Stimulated activated CD4-positive, alpha-beta T cell treated with anti-CD3 and anti-CD28 coated beads, Interleukin-4, amount 100 ng/mL, for 4 hours (primary cell): ENCODE measurements around the gene MXRA8.

Experiments
- DNase-seq, 2 experiments: peaks; one replicate each; pipeline ENCODE4 v3.0.0-alpha.2; 2020

MXRA8 gene

GRCh38 chr1:1348420-1349255 is 9.7 kb downstream of the MXRA8 start:
- no peak for DNase-seq

DNA sequence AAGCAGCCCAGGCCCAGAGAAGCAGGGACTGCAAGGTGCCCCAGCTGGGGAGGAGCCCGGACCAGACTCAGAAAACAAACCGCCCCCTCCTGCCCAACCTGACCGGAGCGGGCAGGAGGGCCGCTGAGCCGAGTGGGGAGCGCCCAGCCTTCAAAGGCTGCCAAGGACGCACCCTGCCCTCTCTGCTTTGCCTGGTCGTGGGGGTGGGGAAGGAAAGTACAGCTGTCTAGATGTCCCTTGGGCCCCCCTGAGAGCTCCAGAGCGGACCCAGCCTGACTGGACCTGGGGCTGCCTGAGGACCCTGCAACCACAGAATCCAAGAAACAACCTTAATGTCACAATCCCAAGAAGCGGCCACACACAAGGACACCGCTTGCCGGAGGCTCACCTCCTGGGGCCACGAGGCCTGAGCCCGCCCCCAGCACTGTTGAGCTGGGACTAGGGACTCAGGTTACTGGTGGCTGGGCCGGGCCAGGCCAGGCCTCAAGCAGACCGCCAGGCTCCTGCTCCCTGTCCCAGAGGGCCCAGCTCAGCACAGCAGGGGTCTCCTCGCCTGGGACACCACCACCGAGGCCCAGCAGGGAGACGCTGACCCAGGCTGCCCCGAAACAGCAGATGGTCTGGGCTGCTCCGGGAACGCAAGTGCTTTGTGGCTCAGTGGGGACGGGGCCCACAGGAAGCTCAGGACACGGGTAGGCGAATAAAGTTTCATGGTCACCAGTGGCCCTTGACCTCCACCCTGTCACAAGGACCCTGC is 10.5 kb downstream of the MXRA8 start:
- no peak for DNase-seq

- DNase-seq, result no peak
These were observed 11.2 kb downstream of the MXRA8 start for GRCh38 chr1:1347026-1347595.

GRCh38 chr1:1346501-1346890 is 11.9 kb downstream of the MXRA8 start:
- DNase-seq, result no peak

GRCh38 chr1:1345860-1346500 is 12.4 kb downstream of the MXRA8 start:
- no peak for DNase-seq

DNA sequence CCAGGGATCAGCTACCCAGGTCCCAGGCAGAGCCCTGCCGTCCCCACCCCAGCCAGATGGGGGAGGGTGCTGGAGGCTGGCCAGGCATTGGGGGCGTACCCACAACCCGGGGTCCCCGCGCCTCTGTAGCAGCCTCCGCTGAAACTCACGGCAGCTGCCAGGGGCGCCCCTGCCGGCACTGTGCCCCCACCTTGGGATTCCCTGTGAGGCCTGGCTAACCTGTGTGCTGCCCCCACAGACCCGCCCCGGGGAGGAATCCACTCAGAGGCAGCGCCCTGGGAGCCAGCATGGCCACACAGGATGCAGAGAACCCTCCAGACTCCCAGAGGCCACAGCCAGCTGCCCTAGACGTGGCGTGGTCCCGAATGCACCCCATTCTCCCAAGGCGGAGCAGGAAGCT is 13.0 kb downstream of the MXRA8 start:
- no peak for DNase-seq

GRCh38 chr1:1344655-1345361 is 13.5 kb downstream of the MXRA8 start:
- peak; percentile 46 to 72 for DNase-seq

- DNase-seq, result no peak
These were observed 14.4 kb downstream of the MXRA8 start for GRCh38 chr1:1343811-1344421.

DNA sequence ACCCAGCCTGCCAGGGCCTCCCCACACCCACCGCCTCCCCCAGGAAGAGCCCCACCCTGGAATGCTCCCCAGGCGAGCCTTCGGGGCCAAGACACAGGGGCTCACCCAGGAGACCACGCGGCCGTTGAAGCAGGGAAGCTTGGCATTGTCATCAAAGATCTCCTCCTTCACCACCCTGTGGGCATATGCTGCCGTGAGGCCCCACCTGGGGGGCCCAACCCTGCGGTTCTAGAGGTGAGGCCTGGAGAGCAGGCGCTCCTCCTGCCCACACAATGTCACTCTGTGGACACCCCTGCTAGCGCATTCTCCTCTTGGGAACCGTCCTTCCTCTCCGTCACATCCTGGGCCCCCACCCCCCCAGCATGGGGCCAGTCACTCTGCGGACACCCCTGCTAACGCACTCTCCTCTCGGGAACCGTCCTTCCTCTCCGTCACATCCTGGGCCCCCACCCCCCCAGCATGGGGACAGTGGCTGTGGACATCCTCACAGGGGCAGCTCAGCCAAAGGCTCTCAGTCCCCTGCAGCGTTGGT is 15.7 kb downstream of the MXRA8 start:
- no peak for DNase-seq

DNA sequence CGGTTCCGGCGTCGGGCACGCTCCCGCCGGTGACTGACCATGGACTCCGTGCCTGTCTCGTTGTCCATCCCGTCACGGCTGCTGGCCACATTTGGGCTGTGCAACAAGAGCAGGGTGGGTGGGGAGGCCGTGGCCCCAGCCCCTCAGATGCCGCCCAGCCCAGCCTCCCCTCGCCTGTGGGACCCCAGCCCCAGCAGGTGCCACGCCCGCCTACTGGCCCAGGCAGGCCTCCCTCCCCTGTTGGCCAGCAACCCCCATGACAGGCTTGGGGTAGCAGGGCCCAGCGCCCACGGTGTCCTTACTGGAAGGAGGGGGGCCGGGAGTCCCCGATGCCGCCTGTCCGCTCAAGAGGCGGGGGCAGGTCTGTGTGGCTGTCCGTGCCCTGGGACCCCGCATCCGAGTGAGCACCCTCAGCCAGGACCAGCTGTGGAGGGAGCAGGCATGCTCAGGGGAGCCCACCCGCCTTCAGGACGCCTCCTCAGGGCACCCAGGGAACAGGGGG is 16.2 kb downstream of the MXRA8 start:
- no peak for DNase-seq

GRCh38 chr1:1341549-1342021 is 16.8 kb downstream of the MXRA8 start:
- DNase-seq, result no peak

- DNase-seq, result no peak
These were observed 17.4 kb downstream of the MXRA8 start for GRCh38 chr1:1340791-1341548.

- DNase-seq, result no peak
These were observed 18.2 kb downstream of the MXRA8 start for GRCh38 chr1:1340185-1340584.

DNA sequence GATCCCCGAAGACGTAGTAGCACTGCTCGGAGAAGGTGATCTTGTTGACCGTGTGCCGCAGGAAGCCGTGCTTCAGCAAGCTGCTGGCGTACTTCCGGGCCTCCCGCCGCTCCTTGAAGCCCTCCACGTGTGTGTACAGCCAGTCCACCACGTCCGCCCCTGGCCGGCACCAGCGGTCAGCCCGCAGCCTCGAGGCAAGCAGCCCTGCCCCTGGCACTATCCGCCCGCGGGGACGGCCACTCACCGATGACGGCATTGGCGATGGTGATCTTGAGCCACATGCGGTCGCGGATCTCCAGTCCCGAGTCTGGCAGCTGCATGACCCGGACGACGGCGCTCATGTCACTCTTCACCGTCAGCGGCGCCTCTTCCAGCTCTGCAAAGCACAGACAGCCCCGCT is 20.1 kb downstream of the MXRA8 start:
- no peak for DNase-seq

GRCh38 chr1:1337793-1338147 is 20.6 kb downstream of the MXRA8 start:
- peak in 1 of 2 experiments; percentile 39 for DNase-seq

- DNase-seq, result no peak
These were observed 21.2 kb downstream of the MXRA8 start for GRCh38 chr1:1336931-1337792.

- DNase-seq, result no peak
These were observed 21.9 kb downstream of the MXRA8 start for GRCh38 chr1:1336446-1336845.

GRCh38 chr1:1335792-1336248 is 22.5 kb downstream of the MXRA8 start:
- DNase-seq, result no peak

DNA sequence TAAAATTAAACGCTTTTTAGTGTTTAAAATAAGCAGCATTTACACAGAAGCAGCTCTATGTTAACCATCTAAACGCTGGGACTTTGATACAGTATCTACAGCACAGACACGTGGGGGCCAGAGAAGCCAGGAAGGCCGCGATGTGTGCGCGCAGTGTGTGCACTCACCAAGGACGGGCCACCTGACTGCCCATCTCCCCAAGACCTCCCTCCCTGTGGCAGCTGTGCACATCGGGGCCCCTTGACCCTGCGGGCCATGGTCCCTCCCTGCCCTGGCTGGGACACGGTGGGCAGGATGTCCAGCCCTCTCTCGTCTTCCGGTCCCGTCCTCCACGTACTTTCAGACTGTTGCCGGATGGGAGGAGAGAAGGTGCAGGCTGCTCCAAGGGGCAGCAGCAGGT is 23.1 kb downstream of the MXRA8 start:
- no peak for DNase-seq

DNA sequence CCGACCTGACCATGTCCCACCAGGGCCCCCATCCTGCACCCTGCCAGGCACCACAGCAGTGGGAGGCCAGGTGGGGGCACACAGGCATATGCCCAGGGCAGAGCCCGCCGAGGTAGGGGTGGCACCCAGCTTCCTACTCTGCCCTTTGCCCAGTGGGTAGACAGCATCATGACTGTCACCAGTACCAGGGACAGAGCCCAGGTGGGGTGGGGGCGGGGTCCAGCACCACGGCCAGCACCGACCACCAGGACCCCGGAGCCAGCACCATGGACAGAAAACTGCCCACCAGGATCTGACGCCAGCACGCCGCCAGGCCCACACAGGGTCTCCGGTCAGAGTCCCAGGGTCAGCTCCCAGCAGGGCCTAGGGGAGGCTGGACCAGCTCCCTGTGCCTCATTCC is 23.5 kb downstream of the MXRA8 start:
- no peak for DNase-seq
